HG03432 (cell line): ENCODE data around the gene MYLK3.
A peak's percentile ranks its signal among the peaks of the same experiment; 100 is the strongest.
"Not testable (repeated sequence)": the region's sequence is repeated elsewhere in the genome, so short reads cannot be mapped to it uniquely, and the experiment has no call there.

Experiments used
- ATAC-seq: cut with Tn5 transposase; IDR thresholded peaks from one replicate; pipeline ENCODE4 v1.9.1; 2021; ENCODE audit warnings: mild to moderate bottlenecking, moderate library complexity; ENCODE audit not compliant: unreplicated experiment

The MYLK3 gene

DNA sequence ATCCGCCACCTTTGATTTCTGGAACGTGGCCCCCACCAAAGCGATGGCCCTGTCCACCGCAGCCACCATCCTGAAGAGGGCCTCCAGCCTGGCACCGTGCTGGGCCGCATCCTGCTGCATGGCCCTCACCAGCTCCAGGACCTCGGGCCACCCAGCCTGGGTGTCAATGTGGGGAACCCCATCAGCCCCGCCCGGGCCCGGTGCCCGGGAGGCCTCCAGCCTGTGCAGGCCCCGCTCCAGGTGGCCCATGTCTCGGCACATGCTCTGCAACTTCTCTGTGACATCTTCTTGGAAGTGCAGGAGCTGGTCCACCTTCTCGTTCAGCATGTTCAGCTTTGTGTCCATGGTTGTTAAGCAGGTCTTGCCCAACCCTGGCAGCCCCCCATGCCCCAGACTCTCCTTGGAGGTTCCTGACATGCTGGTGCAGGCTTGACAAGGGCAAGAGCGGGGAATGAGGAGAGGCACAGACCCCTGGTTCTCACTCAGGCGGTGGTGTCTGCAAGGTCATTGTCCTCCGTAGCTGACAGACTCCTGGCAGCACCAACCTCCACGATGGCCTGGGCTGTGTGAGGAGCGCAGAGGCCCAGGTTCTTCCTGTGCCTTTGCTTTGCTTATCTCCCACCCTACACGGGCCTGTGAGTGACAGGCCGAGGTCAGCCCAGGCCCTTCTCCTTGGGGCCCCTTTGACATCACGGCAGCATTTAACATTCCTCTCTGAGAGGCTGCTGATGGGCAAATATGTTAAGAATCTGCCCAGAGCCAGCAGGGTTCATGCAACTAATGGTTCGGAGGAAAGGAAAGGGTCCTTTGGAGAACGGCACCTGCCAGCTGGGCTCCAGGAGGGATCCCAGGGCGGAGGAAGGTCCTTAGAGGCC lies at the start of gene MYLK3:
TSS of gene MYLK3 (minus strand) at position 568 of the 875 bp plus-strand sequence. CDS start at position 417, 151 bp downstream.
- ATAC-seq: no peak

DNA sequence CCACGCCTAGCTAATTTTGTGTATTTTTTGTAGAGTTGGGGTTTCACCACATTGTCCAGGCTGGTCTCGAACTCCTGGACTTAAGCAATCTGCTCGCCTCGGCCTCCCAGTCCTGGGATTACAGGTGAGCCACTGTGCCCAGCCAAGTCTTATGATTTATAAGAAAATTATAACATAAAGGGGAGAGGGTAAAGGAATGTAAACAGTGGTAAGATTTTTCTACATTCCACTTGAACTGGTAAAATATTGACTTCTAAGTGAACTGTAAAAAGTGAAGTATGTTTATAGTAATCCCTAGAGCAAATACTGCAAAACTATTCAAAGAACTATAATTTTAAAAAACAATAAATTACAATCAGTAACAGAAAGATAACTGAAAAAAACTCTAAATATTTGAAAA lies 49.4 kb upstream of the MYLK3 start:
- ATAC-seq: no peak

GRCh38 chr16:46796764-46797269 lies 48.7 kb upstream of the MYLK3 start:
- no peak for ATAC-seq

GRCh38 chr16:46793841-46794240 lies 45.7 kb upstream of the MYLK3 start:
- ATAC-seq: no peak

DNA sequence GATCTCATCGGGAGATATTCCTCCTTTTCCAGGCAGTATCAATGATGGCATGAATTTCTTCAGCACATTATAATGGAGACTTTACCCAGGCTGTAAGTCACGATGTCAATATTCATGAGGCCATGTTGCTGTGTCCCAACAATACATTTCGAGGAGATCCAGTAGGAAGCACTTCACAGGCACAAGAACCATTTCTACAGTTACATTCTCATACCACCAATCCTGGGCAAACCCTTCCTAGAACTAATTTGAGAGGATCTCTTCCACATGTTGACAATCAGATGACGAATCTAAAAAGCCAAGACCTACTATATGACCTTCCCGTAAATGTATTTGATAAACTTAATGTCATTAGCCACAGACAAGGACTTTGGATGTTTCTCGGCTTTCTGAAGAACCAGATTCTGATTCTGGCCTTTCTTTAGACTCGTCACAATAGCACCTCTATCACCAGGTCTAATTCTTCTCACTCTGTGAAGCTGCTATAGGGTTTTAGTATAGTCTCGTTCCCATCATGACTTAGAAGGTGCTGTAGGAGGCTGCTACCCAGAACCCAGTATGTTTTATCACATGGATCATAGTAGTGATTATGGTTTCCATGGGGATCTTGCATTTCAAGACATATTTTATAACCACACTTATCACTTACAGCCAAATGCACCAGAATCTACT lies 42.6 kb upstream of the MYLK3 start:
- no peak for ATAC-seq

GRCh38 chr16:46789499-46790414 lies 41.6 kb upstream of the MYLK3 start:
- ATAC-seq: peak; percentile 89

- no peak for ATAC-seq
Measured at GRCh38 chr16:46788891-46789474, 40.8 kb upstream of the MYLK3 start.

GRCh38 chr16:46787909-46788308 lies 39.8 kb upstream of the MYLK3 start:
- no peak for ATAC-seq

GRCh38 chr16:46785076-46785845 lies 37.1 kb upstream of the MYLK3 start:
- no peak for ATAC-seq

- ATAC-seq: not testable (repeated sequence)
Measured at GRCh38 chr16:46784569-46784968, 36.4 kb upstream of the MYLK3 start.

GRCh38 chr16:46783800-46784199 lies 35.7 kb upstream of the MYLK3 start:
- no peak for ATAC-seq

GRCh38 chr16:46782320-46782719 lies 34.2 kb upstream of the MYLK3 start:
- ATAC-seq: no peak

DNA sequence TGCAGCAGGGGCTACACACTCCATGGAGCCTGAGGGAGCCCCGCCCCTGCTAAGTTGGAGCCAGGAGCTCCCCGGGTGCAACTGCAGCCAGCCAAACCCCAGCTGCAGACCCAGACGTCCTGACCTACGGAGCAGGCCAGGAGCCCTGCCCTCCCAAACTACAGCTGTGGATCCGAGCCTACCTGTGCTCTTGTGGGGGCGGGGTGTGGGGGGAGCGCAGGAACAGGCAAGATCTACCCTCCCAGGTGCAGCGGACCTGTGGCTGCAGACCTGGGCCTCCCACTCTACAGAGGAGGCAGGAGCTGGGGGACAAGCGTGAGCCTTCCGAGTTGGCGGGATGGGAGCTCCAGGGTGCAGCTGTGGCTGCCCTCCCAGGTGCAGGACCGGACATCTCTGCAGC lies 29.7 kb upstream of the MYLK3 start:
- no peak for ATAC-seq

DNA sequence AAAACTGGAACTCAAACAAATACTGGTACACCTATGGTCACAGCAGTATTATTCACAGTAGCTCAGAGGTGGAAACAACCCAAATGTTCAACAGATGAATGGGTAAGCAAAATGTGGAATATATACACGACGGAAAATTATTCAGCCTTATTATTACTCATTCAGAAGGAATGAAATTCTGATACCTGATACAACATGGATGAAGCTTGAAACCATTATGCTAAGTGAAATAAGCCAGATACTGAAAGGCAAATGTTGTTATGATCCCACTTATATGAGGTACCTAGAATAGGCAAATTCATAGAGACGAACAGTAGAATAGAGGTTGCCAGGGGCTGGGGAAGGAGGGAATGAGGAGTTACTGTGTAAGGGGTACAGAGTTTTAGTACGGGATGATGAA lies 27.1 kb upstream of the MYLK3 start:
- peak; percentile 17 for ATAC-seq

GRCh38 chr16:46774743-46775177 lies 26.6 kb upstream of the MYLK3 start:
- peak; percentile 76 for ATAC-seq

- no peak for ATAC-seq
Measured at GRCh38 chr16:46772463-46772862, 24.3 kb upstream of the MYLK3 start.

GRCh38 chr16:46768809-46769208 lies 20.7 kb upstream of the MYLK3 start:
- no peak for ATAC-seq

- ATAC-seq: no peak
Measured at GRCh38 chr16:46765050-46765449, 16.9 kb upstream of the MYLK3 start.

DNA sequence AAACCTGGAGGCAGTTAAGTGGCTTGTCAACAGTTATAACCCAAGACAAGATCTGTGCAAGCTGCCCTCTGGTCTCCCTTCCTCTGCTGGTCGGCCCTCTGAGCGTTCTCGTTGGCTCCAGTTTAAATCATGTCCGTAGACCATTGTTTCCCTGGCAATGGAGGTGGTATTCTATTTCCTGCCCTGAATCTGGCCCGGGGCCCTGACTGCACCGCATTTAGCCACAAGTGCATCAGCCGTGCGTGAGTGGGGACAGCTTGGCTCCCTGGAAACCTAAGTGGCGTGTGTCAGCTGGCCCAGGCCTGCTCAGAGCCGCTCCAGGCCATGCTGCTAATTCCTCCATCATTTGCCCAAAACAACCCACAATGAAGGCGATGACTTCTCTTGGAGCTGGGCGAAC lies 15.0 kb upstream of the MYLK3 start:
- no peak for ATAC-seq

DNA sequence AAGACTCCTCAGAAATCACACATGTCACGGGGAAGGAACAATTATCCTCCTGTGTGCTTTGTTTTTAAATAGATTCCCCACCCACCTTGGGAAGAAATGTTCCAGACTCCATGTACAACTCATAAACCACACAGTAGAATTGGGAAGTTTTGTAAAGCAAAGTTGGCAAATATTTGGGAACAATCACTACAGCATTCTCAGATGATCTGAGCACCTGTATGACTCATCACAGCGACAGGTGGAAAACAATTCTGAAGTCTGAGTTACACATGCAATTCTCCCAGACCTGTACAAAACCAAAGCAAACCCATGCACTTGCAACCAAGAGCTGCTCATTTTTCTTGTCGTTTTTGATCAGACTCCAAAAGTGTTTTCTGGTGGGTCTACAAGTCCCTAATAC lies 14.4 kb upstream of the MYLK3 start:
- ATAC-seq: no peak
